ENCODE results near the gene CD177. TPM values are rescaled to one million over a fixed set of nuclear protein-coding genes. Genes with fewer than 3 reads are reported as not detected.

CD177 gene, protein sequence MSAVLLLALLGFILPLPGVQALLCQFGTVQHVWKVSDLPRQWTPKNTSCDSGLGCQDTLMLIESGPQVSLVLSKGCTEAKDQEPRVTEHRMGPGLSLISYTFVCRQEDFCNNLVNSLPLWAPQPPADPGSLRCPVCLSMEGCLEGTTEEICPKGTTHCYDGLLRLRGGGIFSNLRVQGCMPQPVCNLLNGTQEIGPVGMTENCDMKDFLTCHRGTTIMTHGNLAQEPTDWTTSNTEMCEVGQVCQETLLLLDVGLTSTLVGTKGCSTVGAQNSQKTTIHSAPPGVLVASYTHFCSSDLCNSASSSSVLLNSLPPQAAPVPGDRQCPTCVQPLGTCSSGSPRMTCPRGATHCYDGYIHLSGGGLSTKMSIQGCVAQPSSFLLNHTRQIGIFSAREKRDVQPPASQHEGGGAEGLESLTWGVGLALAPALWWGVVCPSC
- total RNA-seq (ENCODE audit: unreplicated experiment), result not detected
- long read RNA-seq, result 0 reads

DNA sequence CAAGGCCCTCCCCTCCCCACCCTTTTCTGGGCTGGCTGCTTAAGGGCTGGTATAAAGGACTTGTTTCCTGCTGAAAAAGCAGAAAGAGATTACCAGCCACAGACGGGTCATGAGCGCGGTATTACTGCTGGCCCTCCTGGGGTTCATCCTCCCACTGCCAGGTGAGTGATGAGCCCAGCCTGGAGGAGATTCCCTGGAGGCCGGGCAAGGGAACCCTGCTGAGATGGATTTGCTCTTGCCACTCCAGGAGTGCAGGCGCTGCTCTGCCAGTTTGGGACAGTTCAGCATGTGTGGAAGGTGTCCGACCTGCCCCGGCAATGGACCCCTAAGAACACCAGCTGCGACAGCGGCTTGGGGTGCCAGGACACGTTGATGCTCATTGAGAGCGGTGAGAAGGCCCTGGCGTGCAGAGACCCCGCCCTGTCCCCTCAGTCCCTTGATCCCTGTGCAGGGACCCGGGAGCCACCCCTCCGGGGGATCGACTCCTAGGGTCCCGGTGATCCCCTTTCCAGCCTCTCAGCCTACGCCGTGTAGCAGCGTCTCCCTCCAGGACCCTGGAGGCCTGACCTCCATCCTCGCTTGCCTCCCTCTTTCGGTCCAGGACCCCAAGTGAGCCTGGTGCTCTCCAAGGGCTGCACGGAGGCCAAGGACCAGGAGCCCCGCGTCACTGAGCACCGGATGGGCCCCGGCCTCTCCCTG lies at the start of gene CD177:
TSS of gene CD177 (plus strand) at position 81 of the 699 bp plus-strand sequence. CDS start at position 110, 29 bp downstream.
- Mint-ChIP-seq H3K36me3 (ENCODE audit: unreplicated experiment) (peaks cover 6% of the 10 kb centered on the region), H3K27ac (ENCODE audit: unreplicated experiment) (no peak within 1 kb of the TSS), H3K9me3 (ENCODE audit: unreplicated experiment) (peaks cover 2% of the 10 kb centered on the region), H3K4me3 (ENCODE audit: unreplicated experiment) (peak within 1 kb of the TSS; percentile 61), H3K27me3 (ENCODE audit: unreplicated experiment) (peaks cover 3% of the 10 kb centered on the region), H3K4me1 (ENCODE audit: low read depth, unreplicated experiment) (no peaks in the 10 kb centered on the region)
- TF ChIP-seq, protein P1, sequence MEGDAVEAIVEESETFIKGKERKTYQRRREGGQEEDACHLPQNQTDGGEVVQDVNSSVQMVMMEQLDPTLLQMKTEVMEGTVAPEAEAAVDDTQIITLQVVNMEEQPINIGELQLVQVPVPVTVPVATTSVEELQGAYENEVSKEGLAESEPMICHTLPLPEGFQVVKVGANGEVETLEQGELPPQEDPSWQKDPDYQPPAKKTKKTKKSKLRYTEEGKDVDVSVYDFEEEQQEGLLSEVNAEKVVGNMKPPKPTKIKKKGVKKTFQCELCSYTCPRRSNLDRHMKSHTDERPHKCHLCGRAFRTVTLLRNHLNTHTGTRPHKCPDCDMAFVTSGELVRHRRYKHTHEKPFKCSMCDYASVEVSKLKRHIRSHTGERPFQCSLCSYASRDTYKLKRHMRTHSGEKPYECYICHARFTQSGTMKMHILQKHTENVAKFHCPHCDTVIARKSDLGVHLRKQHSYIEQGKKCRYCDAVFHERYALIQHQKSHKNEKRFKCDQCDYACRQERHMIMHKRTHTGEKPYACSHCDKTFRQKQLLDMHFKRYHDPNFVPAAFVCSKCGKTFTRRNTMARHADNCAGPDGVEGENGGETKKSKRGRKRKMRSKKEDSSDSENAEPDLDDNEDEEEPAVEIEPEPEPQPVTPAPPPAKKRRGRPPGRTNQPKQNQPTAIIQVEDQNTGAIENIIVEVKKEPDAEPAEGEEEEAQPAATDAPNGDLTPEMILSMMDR (IDR thresholded peaks at IDR 0.05; ENCODE audit: partially characterized antibody, unreplicated experiment), result no peak
- DNase-seq, result no peak

DNA sequence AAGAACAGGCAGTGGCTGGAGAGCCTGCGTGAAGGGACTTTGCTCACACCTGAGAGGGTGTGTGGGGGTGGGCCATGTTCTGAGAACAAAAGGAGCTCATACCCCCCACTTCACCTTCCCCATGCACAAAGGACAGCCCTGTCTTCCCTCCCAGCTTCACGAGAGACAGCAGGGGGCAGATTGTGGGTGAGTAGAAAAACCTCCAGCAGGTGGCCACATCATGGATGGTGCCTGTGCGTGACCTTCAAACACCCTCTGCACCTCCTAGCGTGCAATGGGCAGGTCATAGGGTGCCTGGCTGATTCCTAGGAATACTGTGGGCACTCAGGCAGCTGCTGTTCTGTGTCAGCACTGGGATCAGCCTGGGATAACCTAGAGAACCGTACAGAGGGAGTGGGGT lies 47.8 kb upstream of the CD177 start:
- no peak for DNase-seq
- peaks cover 13% of the 10 kb centered on the region for H3K9me3 Mint-ChIP-seq (ENCODE audit: unreplicated experiment)
- H3K27me3 Mint-ChIP-seq (ENCODE audit: unreplicated experiment), result peaks cover 6% of the 10 kb centered on the region
- TF ChIP-seq, protein P1 (IDR thresholded peaks at IDR 0.05; ENCODE audit: partially characterized antibody, unreplicated experiment), result no peak
- no peaks in the 10 kb centered on the region for H3K4me1 Mint-ChIP-seq (ENCODE audit: low read depth, unreplicated experiment)
- no peak overlapping the region for H3K27ac Mint-ChIP-seq (ENCODE audit: unreplicated experiment)
- H3K4me3 Mint-ChIP-seq (ENCODE audit: unreplicated experiment), result no peak overlapping the region
- H3K36me3 Mint-ChIP-seq (ENCODE audit: unreplicated experiment), result no peaks in the 10 kb centered on the region

DNA sequence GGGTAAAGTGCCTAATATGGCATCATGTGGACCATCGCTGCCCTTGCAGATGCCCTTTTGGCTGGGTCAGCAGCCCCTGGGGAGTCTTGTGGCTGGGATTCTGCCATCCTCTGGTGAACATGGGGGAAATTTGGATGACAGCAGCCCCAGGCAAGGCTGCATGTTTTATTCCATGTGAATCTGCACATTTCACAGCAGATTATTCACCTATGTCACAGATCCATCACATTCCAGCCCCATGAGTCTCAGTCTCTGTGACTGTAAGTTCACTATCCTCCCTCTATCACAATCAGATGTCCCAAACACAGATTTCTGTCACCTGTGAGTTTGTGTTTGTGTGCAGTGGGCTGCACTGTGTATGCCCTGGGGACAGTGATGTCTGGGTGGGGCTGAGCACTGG lies 47.4 kb upstream of the CD177 start:
- H3K9me3 Mint-ChIP-seq (ENCODE audit: unreplicated experiment), result peaks cover 13% of the 10 kb centered on the region
- TF ChIP-seq, protein P1 (IDR thresholded peaks at IDR 0.05; ENCODE audit: partially characterized antibody, unreplicated experiment), result no peak
- peak overlapping the region; percentile 14 for H3K4me3 Mint-ChIP-seq (ENCODE audit: unreplicated experiment)
- DNase-seq, result no peak
- H3K27ac Mint-ChIP-seq (ENCODE audit: unreplicated experiment), result no peak overlapping the region
- H3K36me3 Mint-ChIP-seq (ENCODE audit: unreplicated experiment), result no peaks in the 10 kb centered on the region
- H3K4me1 Mint-ChIP-seq (ENCODE audit: low read depth, unreplicated experiment), result no peaks in the 10 kb centered on the region
- H3K27me3 Mint-ChIP-seq (ENCODE audit: unreplicated experiment), result peaks cover 6% of the 10 kb centered on the region

- H3K9me3 Mint-ChIP-seq (ENCODE audit: unreplicated experiment), result peaks cover 11% of the 10 kb centered on the region
Observed at GRCh38 chr19:43308244-43308815, 45.2 kb upstream of the CD177 start.

More at GRCh38 chr19:43308244-43308815, 45.2 kb upstream of the CD177 start:
- Mint-ChIP-seq H3K27ac (ENCODE audit: unreplicated experiment) (no peak overlapping the region), H3K27me3 (ENCODE audit: unreplicated experiment) (peaks cover 4% of the 10 kb centered on the region), H3K36me3 (ENCODE audit: unreplicated experiment) (no peaks in the 10 kb centered on the region), H3K4me1 (ENCODE audit: low read depth, unreplicated experiment) (no peaks in the 10 kb centered on the region), H3K4me3 (ENCODE audit: unreplicated experiment) (no peak overlapping the region)
- no peak for DNase-seq
- TF ChIP-seq, protein P1 (IDR thresholded peaks at IDR 0.05; ENCODE audit: partially characterized antibody, unreplicated experiment), result no peak

All from glutamatergic neuron (in vitro differentiated cells).